ENCODE data around the gene KRT81.
"Not testable (repeated sequence)": the region's sequence is repeated elsewhere in the genome, so short reads cannot be mapped to it uniquely, and the experiment has no call there.

KRT81 gene

DNA sequence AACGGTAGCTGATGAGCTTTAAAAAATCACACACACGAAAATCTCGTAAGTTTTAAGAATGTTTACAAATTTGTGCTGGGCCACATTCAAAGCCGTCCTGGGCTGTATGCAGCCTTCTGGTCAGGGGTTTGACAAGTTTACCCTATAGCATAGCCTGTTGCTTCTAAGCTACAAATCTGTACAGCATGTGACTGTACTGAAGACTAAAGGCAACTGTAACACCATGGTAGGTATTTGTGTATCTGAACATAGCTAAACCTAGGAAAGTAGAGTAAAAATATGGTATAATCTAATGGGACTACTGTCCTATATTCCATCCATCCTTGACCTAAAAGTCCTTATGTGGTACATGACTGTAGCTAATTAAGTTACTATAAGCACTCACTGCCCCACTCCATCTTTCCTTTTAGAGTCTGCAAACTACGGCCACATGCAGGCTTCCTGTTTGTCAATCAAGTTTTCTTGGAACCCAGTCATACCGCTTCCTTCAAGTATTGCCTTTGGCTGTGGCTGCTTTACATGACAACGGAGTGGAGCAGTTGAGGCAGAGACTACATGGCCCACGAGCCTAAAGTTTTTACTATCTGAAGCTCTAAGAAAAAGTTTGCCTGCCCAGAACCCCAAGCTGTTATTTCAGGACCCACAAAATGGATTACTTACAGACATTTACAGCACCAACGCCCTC lies 39.8 kb downstream of the KRT81 start:
- no peak for DNase-seq

DNA sequence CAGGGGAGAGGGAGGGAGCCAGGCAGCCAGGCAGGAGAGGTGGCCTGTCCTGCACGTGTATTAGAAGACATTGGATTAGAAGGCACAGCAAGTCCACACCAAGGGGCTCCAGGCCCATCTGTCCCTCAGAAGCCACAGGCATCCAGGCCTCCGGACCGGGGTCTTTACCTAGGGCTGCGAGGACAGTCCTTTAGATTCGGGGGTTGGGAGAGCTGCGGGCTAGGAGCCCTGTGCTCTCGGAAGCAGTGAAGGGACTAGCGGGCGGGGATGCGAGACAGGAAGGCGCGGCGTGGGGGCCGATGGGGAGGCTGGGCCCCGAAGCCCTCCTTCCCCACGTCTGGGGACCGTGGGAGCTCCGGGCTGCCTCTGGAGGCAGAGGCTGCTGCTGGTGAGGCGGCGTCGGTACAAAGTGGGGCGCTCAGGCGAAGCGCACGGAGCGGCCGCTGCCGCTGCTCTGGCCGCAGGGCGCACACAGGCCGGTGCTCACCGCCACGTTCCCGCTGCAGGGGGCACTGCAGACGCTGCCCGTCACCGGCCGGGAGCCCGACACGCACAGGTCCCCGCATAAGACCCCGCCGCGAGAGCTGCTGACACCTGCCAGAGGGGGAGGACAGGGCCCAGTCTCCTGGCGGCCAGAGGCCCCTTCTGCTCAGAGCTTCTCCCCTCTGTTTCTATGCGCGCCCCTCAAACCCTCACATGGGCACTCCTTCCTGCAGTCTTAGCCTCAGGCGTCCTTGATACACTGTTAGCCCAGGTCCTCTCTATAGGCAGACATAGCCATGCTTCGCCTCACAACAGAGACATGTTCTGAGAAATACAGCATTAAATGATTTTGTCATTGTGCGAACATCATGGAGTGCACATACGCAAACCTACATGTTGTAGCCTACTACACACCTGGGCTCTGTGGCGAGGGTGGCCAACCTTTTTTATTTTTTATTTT lies 41.0 kb downstream of the KRT81 start:
- no peak for DNase-seq

GRCh38 chr12:52249511-52250047 lies 41.8 kb downstream of the KRT81 start:
- DNase-seq, result no peak

- no peak for DNase-seq
Observed at GRCh38 chr12:52248541-52249461, 42.5 kb downstream of the KRT81 start.

GRCh38 chr12:52247622-52248540 lies 43.5 kb downstream of the KRT81 start:
- no peak for DNase-seq

DNA sequence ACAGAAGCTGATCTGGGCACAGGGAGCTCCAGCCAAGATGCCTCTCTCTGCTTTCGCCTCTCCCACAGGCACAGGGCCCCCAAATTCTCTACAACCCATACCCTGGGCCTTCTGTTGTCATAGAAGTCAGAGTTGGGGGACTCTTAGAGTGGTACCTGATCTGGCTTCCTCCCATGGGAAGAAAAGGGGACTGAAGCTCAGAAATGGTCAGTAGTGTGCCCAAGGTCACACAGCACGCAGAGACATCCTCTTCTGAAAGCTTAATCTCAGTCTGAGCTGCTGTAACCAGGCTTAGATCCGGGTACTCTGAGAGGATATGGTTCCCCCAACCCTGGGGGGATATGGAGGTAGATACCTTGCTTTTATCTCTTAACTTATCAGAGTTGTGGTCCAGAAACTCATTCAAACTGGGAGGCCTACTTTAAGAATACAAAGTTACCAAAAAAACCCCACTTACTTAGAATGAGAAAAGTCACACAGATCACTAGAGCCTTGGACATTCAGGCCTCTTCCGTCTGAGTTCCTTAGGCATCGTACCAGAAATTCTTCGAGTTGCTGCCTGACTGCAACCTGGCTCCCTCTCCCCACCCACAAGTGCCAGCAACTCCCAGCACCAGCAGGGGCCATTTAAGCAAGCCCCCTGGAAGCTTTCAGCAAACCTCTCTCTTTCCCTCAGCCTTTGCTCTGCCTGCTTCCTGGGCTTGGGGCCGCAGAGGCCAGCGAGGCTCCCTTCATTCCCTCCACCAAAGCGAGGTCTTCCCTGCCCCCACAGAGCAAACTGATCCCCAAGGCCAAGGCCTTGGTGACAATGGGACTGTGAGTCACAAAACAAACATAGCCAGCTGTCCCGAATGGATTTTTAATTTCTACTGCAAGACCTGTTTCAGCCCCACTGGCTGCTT lies 44.4 kb downstream of the KRT81 start:
- DNase-seq, result no peak

- no peak for DNase-seq
Observed at GRCh38 chr12:52245962-52246569, 45.3 kb downstream of the KRT81 start.

DNA sequence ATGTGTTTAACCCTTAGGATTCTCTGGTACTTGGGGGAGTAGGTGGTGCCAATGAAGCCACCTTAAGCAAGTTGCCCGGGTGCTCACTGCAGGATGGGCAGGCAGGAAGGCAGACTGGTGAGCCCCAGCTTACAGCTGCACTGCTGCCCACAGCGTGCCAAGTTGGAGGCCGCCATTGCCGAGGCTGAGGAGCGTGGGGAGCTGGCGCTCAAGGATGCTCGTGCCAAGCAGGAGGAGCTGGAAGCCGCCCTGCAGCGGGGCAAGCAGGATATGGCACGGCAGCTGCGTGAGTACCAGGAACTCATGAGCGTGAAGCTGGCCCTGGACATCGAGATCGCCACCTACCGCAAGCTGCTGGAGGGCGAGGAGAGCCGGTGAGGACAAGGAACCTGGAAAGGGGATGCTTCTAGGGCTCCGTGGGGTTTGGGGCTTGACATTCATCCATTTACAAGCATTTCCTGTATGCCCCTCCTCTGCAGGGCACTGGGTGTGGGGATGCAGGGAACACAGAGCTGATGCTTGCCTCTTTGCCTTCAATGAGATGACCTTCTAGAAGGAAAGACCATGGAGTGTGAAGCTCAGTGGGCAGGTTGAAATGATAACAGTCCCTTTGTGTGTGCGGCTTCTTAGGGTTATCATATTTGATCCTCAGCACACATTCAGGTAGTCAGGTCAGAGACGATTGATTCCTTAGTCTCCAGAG lies 45.9 kb downstream of the KRT81 start:
- no peak for DNase-seq

DNA sequence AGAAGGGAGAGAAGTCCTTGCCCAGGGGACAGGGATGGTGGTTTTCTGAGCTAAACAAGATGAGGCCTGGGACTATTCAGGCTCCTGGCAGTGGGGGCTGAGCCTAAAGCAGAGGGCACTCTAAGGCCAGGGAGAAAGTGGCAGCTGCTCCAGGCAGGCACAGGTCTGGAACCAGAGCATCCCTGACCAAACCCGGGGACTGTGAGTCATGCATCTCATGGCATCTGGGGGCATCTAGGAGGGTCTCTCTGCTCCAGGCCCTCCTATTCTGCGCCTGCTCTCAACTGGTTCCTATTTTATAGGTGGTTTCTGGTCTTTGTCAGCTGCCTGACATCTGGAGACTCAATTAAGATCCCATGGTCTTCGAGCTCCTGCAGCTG lies 46.7 kb downstream of the KRT81 start:
- no peak for DNase-seq

- peak; percentile 67 for DNase-seq
Observed at GRCh38 chr12:52243856-52244614, 47.3 kb downstream of the KRT81 start.

DNA sequence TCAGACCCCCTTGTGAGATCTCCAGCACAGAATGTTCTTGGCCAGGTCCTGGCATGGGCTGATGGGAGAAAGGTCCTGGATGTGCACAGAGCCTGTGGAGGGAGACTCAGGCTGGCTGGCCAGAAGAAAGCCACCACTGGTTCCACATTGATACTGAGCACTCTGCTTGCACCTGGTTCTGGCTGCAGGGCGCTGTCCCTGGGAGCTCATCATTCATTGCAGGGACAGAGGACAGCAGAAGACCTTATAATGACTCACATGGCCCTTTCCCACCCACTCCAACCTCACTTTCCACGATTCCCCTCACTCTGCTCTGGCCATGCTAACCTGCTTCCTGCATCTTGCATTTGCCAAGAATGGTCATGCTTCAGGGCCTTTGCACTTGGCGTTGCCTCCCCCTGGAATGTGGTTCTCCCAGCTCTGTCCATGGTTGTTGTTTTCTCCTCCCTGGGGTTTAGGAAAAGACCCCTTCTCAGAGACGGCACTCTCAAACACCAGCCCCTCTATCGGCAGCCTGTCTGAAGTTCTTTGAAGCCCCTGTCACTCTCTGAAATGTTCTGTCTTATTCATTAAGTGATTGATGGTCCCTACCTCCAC lies 48.0 kb downstream of the KRT81 start:
- DNase-seq, result no peak

DNA sequence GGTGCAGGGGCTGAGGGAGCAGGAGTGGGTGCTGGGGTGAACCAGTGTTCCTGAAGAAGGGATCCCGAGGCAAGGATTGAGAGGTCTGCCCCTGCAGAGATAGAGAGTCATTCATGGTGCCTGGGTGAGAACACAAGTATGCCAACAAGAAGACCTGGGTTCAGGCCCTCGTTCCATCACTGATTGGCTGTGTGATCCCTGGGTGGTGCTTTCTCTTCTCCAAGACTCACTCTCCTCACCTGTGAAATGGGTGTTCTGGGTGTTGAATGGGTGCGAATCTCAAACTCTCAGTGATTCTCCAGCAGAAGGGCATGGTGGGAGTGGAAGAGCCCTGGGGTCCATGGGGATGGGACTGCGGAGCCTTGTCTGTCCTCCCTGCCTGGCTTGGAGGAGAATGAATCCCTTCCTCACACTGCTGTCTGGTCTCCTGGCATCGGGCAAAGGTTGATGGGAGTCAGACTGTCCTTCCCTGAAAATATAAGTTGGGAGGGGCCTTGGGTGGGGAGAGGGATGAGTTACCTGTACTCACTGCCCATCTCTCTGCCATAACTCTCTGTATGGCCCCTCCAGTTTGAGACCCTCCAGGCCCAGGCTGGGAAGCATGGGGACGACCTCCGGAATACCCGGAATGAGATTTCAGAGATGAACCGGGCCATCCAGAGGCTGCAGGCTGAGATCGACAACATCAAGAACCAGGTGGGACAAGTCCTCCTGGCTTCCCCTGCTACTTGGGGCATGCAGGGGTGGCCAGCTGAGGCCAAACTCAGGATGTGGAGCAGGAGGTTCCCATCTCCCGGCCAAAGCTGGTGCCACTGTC lies 48.7 kb downstream of the KRT81 start:
- DNase-seq, result no peak

DNA sequence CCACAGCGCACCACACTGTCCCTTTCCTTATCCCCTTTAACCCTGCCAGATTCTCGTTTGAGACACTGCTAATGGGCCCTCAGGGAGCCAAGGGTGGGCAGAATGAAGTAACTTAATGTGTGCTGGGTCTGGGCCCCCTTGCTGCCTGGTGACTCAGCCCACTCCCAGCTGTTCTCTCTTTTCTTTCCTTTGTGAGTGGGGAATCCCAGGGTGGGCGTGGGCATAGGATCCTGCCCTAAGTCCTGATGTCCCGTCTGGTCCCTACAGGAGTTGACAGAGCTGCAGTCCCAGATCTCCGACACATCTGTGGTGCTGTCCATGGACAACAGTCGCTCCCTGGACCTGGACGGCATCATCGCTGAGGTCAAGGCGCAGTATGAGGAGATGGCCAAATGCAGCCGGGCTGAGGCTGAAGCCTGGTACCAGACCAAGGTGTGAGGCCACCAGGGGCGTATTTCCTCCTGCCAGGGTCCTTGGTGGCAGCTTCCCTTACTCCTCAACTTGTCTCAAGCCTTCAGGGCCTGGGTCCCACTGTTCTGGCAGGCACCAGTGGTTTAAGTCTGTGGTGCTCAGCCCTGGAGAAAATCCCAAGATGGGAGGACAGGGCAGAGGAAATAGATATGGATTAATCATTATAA lies 50.0 kb downstream of the KRT81 start:
- DNase-seq, result no peak

DNA sequence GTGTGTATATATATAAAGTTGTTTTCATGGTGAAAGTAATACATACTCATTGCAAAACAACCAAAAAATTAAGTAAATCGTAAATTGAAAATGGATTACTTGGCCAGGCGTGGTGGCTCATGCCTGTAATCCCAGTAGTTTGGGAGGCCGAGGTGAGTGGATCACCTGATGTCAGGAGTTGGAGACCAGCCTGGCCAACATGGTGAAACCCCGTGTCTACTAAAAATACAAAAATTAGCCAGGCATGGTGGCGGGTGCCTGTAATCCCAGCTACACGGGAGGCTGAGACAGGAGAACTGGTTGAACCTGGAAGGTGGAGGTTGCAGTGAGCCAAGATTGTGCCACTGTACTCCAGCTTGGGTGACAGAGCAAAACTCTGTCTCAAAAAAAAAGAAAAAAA lies 51.1 kb downstream of the KRT81 start:
- DNase-seq, result not testable (repeated sequence)

DNA sequence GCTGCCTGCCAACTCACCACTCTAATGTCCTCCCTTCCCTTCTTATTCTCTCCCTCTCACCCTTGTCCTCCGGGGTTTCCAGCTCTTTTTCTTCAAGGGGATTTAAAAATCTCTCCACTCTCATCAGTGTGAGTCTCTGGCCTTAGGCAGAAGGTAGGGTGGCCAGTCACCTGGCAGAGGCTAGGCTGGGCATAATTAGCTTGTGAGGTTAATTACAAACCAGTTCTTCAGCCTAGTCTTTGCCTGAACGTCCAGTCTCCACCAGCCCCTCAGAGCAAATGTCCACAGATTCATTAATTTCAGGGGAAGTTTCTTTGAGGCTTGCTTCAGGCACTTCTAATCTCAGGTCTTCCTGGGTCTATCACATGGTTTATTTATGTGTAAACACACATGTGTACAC lies 51.6 kb downstream of the KRT81 start:
- no peak for DNase-seq

DNA sequence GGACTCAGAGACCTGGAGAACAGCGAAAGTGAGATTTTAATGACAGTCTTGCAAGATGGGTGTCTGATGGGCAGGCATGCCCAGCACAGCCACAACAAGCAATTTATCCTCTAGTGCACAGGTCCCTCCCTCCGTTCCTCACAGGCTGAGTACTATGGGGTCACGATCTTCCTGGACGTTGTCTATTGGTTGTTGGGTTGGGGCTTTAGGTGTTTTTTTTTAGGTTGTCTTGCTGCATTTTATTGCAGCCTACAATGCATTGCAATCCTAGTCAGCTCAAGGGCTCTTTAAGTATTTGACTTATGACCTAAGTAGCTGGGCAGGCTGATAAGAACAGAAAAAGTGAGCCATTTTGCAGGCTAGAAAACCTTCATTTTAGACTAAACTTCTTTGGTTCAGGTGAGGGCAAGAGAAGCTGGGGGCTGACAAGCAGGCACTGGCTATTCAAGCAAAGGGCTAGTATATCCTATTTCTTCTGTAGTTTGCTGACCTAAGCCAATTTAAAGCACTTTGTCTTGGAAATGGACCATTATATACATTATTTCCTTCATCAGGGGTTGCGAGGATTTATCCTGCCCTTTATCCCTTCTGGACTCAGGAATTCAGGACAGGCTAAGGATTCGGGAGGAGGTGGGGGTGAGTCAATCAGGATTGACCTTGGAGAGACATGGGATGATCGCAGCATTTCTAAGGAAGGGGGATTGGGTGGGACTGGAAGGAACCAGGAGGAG lies 52.3 kb downstream of the KRT81 start:
- DNase-seq, result no peak
